ENCODE results near the gene PAX3. TPM values are rescaled to one million over a fixed set of nuclear protein-coding genes. Genes with fewer than 3 reads are reported as not detected.

The PAX3 gene
- total and polyA plus RNA-seq, 9 of the 15 experiments (the other 6 are each of a cell fraction or from before 2014, with no cell fraction given): not detected

DNA sequence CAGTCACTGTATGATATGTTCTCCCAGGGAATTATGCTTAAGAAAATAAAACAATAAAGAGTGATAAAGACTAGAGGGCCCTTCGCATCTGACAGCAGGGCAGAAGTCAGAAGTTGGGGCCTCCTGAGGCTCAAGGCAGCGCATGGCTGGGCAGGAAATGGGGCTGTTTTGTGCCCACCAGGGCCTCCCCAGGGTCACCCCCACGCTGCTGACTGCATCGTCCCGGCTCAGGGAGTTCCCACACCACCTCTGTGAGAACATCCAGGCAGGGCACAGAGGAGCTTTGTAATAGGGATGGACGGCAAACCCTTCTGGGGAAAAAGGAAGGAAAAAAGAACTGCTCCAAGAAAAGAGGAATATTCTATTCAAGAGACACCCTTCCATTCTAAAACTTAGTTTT lies 41.2 kb downstream of the PAX3 start:
- H4K20me1 ChIP-seq (replicated peaks; ENCODE audit: control insufficient read depth, insufficient read depth, low read length): no peaks in the 10 kb centered on the region
- whole genome bisulfite sequencing (ENCODE audit: insufficient coverage, low coverage, missing lambda C conversion rate): 3% methylated on average over 6 of the region's 6 CpGs
- BruUV-seq (replicated peaks): no TSS peak

More for the DNA sequence above, 41.2 kb downstream of the PAX3 start:
- H3K9me1 ChIP-seq (ENCODE audit: control insufficient read depth, insufficient read depth, low read length): no peaks in the 10 kb centered on the region
- in situ Hi-C loops (cut with MboI): no loop called here
- H3K4me1 ChIP-seq (replicated peaks in 1 of 2; ENCODE audit: control insufficient read depth in 2 of 2, insufficient read depth in 2 of 2, low read length in 2 of 2): no peaks in the 10 kb centered on the region
- CTCF ChIA-PET (ENCODE audit: low intra/inter-chr PET ratio): no interaction called here
- no peak for DNase-seq (ENCODE audit: extremely low read depth in 1 of 4, low spot score in 3 of 4)
- no peaks in the 10 kb centered on the region for H3K79me2 ChIP-seq (ENCODE audit: control insufficient read depth, insufficient read depth, low read length)
- H3K9me3 ChIP-seq (replicated peaks; ENCODE audit: control insufficient read depth, insufficient read depth, low read depth, low read length): no peaks in the 10 kb centered on the region
- no peak overlapping the region for H2AFZ ChIP-seq (ENCODE audit: low read depth, low read length)
- H3K36me3 ChIP-seq (ENCODE audit: control insufficient read depth, insufficient read depth, low read length): no peaks in the 10 kb centered on the region
- intact Hi-C loops (cut with micrococcal nuclease): no loop called here
- FAIRE-seq: no peak
- POLR2A ChIA-PET: no interaction called here
- no peaks in the 10 kb centered on the region for H3K27me3 ChIP-seq (ENCODE audit: control insufficient read depth in 2 of 2, insufficient read depth in 2 of 2, low read length in 2 of 2)
- H3K4me3 ChIP-seq: no peak overlapping the region
- H3K9ac ChIP-seq (ENCODE audit: insufficient read depth in 1 of 2, low read depth in 2 of 2, low read length in 2 of 2): no peak overlapping the region
- H3K4me2 ChIP-seq (ENCODE audit: insufficient read depth, low read length): no peak overlapping the region
- H3K27ac ChIP-seq (ENCODE audit: extremely low read depth, low read depth, low read length): no peak overlapping the region
- no peak for ATAC-seq
- TF ChIP-seq ZNF583 (CRISPR knock-in tag; IDR thresholded peaks at IDR 0.05) (no peak), ETS1 (conservative IDR thresholded peaks at IDR 0.05; ENCODE audit: control insufficient read depth, low read depth, low read length) (no peak), CREB3L1 (IDR thresholded peaks at IDR 0.05; ENCODE audit: borderline replicate concordance, low read depth) (no peak), NR0B1 (IDR thresholded peaks at IDR 0.05; ENCODE audit: partially characterized antibody) (no peak), CEBPG (CRISPR knock-in tag; IDR thresholded peaks at IDR 0.05) (no peak), CEBPG (tag; conservative IDR thresholded peaks at IDR 0.05 in 1 of 2, IDR thresholded peaks at IDR 0.05 in 1 of 2) (no peak), EP400 (IDR thresholded peaks at IDR 0.05) (no peak), SREBF2 (CRISPR knock-in tag; IDR thresholded peaks at IDR 0.05) (no peak)
